Measurements from ENCODE around the gene RAPGEF2. TPM values are rescaled to one million over a fixed set of nuclear protein-coding genes. Genes with fewer than 3 reads are reported as not detected.
"Not testable (repeated sequence)": the region's sequence is repeated elsewhere in the genome, so short reads cannot be mapped to it uniquely, and the experiment has no call there.

RAPGEF2 gene
- total RNA-seq, 1 donor, result 84.6 TPM

- DNase-seq (ENCODE audit: low read depth in 2 of 3, low spot score in 2 of 3), result no peak
Measured at GRCh38 chr4:159098482-159099127, 4.3 kb upstream of the RAPGEF2 start.

GRCh38 chr4:159101988-159102621 is 774 bp upstream of the RAPGEF2 start:
- DNase-seq (ENCODE audit: low read depth in 2 of 3, low spot score in 2 of 3), result no peak

GRCh38 chr4:159103384-159103990 is 608 bp downstream of the RAPGEF2 start:
- peak; percentile 14 to 52 (median 37) for DNase-seq (ENCODE audit: low read depth in 2 of 3, low spot score in 2 of 3)

- DNase-seq (ENCODE audit: low read depth in 2 of 3, low spot score in 2 of 3), result peak in 2 of 3 donors; percentile 40 to 64
Measured at GRCh38 chr4:159104694-159105414, 2.0 kb downstream of the RAPGEF2 start.

- DNase-seq (ENCODE audit: low read depth in 2 of 3, low spot score in 2 of 3), result peak in 2 of 3 donors; percentile 50 to 73
Measured at GRCh38 chr4:159105761-159106243, 2.9 kb downstream of the RAPGEF2 start.

- DNase-seq (ENCODE audit: low read depth in 2 of 3, low spot score in 2 of 3), result no peak
Measured at GRCh38 chr4:159106636-159107035, 3.8 kb downstream of the RAPGEF2 start.

GRCh38 chr4:159107203-159107925 is 4.5 kb downstream of the RAPGEF2 start:
- no peak for DNase-seq (ENCODE audit: low read depth in 2 of 3, low spot score in 2 of 3)

GRCh38 chr4:159108124-159108523 is 5.2 kb downstream of the RAPGEF2 start:
- no peak for DNase-seq (ENCODE audit: low read depth in 2 of 3, low spot score in 2 of 3)

- DNase-seq (ENCODE audit: low read depth in 2 of 3, low spot score in 2 of 3), result peak in 1 of 3 donors; percentile 24
Measured at GRCh38 chr4:159110961-159111360, 8.1 kb downstream of the RAPGEF2 start.

- DNase-seq (ENCODE audit: low read depth in 2 of 3, low spot score in 2 of 3), result no peak
Measured at GRCh38 chr4:159111416-159111815, 8.5 kb downstream of the RAPGEF2 start.

GRCh38 chr4:159113366-159113765 is 10.5 kb downstream of the RAPGEF2 start:
- DNase-seq (ENCODE audit: low read depth in 2 of 3, low spot score in 2 of 3), result not testable (repeated sequence)

GRCh38 chr4:159116098-159116497 is 13.2 kb downstream of the RAPGEF2 start:
- not testable (repeated sequence) for DNase-seq (ENCODE audit: low read depth in 2 of 3, low spot score in 2 of 3)

GRCh38 chr4:159116693-159117092 is 13.8 kb downstream of the RAPGEF2 start:
- not testable (repeated sequence) for DNase-seq (ENCODE audit: low read depth in 2 of 3, low spot score in 2 of 3)

- no peak for DNase-seq (ENCODE audit: low read depth in 2 of 3, low spot score in 2 of 3)
Measured at GRCh38 chr4:159117564-159117963, 14.7 kb downstream of the RAPGEF2 start.

GRCh38 chr4:159117968-159118367 is 15.1 kb downstream of the RAPGEF2 start:
- DNase-seq (ENCODE audit: low read depth in 2 of 3, low spot score in 2 of 3), result no peak

- DNase-seq (ENCODE audit: low read depth in 2 of 3, low spot score in 2 of 3), result no peak
Measured at GRCh38 chr4:159121371-159121770, 18.5 kb downstream of the RAPGEF2 start.

- no peak for DNase-seq (ENCODE audit: low read depth in 2 of 3, low spot score in 2 of 3)
Measured at GRCh38 chr4:159126716-159127115, 23.8 kb downstream of the RAPGEF2 start.

GRCh38 chr4:159127745-159128518 is 25.1 kb downstream of the RAPGEF2 start:
- DNase-seq (ENCODE audit: low read depth in 2 of 3, low spot score in 2 of 3), result no peak

- DNase-seq (ENCODE audit: low read depth in 2 of 3, low spot score in 2 of 3), result no peak
Measured at GRCh38 chr4:159129814-159130550, 27.1 kb downstream of the RAPGEF2 start.

Measured in hematopoietic multipotent progenitor cell (in vitro differentiated cells).